SK-N-SH (cell line): ENCODE results near the gene POLR1A. TPM values are rescaled to one million over a fixed set of nuclear protein-coding genes. Genes with fewer than 3 reads are reported as not detected.

Experiments
- CHD2 ChIP-seq: fragments of 150-350 bp; IDR thresholded peaks from 2 replicates; pipeline ENCODE4 v1.6.1; 2018; ENCODE audit warnings: low read length; ENCODE audit not compliant: partially characterized antibody
- EP300 ChIP-seq, 2 experiments: IDR thresholded peaks; 2 replicates each; pipeline versions ENCODE4 v1.4.0 to v1.6.1; 2012; ENCODE audit warnings: borderline replicate concordance in 1 of 2, low read depth in 1 of 2, low read length in 1 of 2
- EZH2phosphoT487 ChIP-seq: fragments of 200-600 bp; sonication (generic); IDR thresholded peaks from 2 replicates; pipeline ENCODE4 v1.6.1; 2017; ENCODE audit warnings: low read depth, mixed run types, mild to moderate bottlenecking, antibody characterized with exemption, moderate library complexity, borderline replicate concordance
- FOSL2 ChIP-seq: IDR thresholded peaks from 2 replicates; pipeline ENCODE4 v1.4.0; 2012; ENCODE audit warnings: low read depth, mild to moderate bottlenecking, moderate library complexity, borderline replicate concordance
- FOXJ3 ChIP-seq: sonication (generic); formaldehyde crosslinking; IDR thresholded peaks from 2 replicates; pipeline ENCODE4 v1.5.1; 2020; ENCODE audit warnings: mild to moderate bottlenecking, missing genetic modification reagents
- GABPA ChIP-seq: IDR thresholded peaks from 2 replicates; pipeline ENCODE4 v1.4.0; 2012; ENCODE audit warnings: low read depth, mild to moderate bottlenecking
- GATA2 ChIP-seq: sonication (generic); formaldehyde crosslinking; IDR thresholded peaks from 2 replicates; pipeline ENCODE4 v1.5.0; 2020; ENCODE audit warnings: mild to moderate bottlenecking, missing genetic modification reagents
- JUND ChIP-seq: IDR thresholded peaks from 2 replicates; pipeline ENCODE4 v1.4.0; 2012
- MEF2A ChIP-seq: IDR thresholded peaks from 2 replicates; pipeline ENCODE4 v1.4.0; 2012; ENCODE audit warnings: low read depth, borderline replicate concordance
- MXI1 ChIP-seq: IDR thresholded peaks from 2 replicates; pipeline ENCODE4 v1.6.1; 2012; ENCODE audit warnings: mild to moderate bottlenecking, low read depth, low read length, improper control_type of control experiment
- NRF1 ChIP-seq: IDR thresholded peaks from 2 replicates; pipeline ENCODE4 v1.6.1; 2012; ENCODE audit warnings: low read depth, mild to moderate bottlenecking, low read length
- RAD21 ChIP-seq: IDR thresholded peaks from 2 replicates; pipeline ENCODE4 v1.6.1; 2012; ENCODE audit warnings: mild to moderate bottlenecking, low read length
- RCOR1 ChIP-seq: fragments of 150-350 bp; IDR thresholded peaks from 2 replicates; pipeline ENCODE4 v1.6.1; 2017; ENCODE audit warnings: antibody characterized with exemption, low read length
- SIN3A ChIP-seq: IDR thresholded peaks from 2 replicates; pipeline ENCODE4 v1.6.1; 2012; ENCODE audit warnings: low read depth, mild to moderate bottlenecking, low read length, moderate library complexity, borderline replicate concordance
- SMC3 ChIP-seq: IDR thresholded peaks from 2 replicates; pipeline ENCODE4 v1.6.1; 2012; ENCODE audit warnings: low read depth, low read length, improper control_type of control experiment
- TAF1 ChIP-seq: IDR thresholded peaks from 2 replicates; pipeline ENCODE4 v1.6.1; 2012; ENCODE audit warnings: low read depth, mild to moderate bottlenecking, low read length, moderate library complexity, borderline replicate concordance
- TCF12 ChIP-seq: IDR thresholded peaks from 2 replicates; pipeline ENCODE4 v1.4.0; 2012
- TEAD4 ChIP-seq: IDR thresholded peaks from 2 replicates; pipeline ENCODE4 v1.4.0; 2012; ENCODE audit warnings: mild to moderate bottlenecking, borderline replicate concordance; ENCODE audit not compliant: insufficient read depth
- USF1 ChIP-seq: IDR thresholded peaks from 2 replicates; pipeline ENCODE4 v1.4.0; 2012; ENCODE audit warnings: low read depth, borderline replicate concordance
- YY1 ChIP-seq: IDR thresholded peaks from 2 replicates; pipeline ENCODE4 v1.4.0; 2012; ENCODE audit warnings: low read depth, mild to moderate bottlenecking
- polyA plus RNA-seq, 3 experiments: library from polyadenylated mRNA; depleted of rRNA; stranded (reverse); fragments of >200 nt; gene quantifications; 2 replicates each; pipeline ENCODE4 v1.2.3, GENCODE V29; 2012
- TF ChIP-seq, protein P1 (sequence below): fragments of 150-350 bp; IDR thresholded peaks from 2 replicates; pipeline ENCODE4 v1.6.1; 2016; ENCODE audit warnings: mild to moderate bottlenecking, low read depth, low read length
- TF ChIP-seq, protein P2 (sequence below): fragments of 200-600 bp; sonication (generic); IDR thresholded peaks from 2 replicates; pipeline ENCODE4 v1.6.1; 2017; ENCODE audit warnings: antibody characterized with exemption, mild to moderate bottlenecking, moderate library complexity
- TF ChIP-seq, protein P3 (sequence below): fragments of 150-350 bp; IDR thresholded peaks from 2 replicates; pipeline ENCODE4 v1.6.1; 2017; ENCODE audit warnings: antibody characterized with exemption, low read length, low read depth, borderline replicate concordance

The POLR1A gene
- polyA plus RNA-seq, 1 of the 3 experiments (the other 2 are of a cell fraction) = 6.1 TPM

- no peak for TF ChIP-seq SIN3A
- no peak for TF ChIP-seq FOSL2
- TF ChIP-seq, protein P1, sequence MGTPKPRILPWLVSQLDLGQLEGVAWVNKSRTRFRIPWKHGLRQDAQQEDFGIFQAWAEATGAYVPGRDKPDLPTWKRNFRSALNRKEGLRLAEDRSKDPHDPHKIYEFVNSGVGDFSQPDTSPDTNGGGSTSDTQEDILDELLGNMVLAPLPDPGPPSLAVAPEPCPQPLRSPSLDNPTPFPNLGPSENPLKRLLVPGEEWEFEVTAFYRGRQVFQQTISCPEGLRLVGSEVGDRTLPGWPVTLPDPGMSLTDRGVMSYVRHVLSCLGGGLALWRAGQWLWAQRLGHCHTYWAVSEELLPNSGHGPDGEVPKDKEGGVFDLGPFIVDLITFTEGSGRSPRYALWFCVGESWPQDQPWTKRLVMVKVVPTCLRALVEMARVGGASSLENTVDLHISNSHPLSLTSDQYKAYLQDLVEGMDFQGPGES = no peak
- TF ChIP-seq EP300 (IDR thresholded peaks at IDR 0.05; ENCODE audit: borderline replicate concordance in 1 of 2, low read depth in 1 of 2, low read length in 1 of 2) = peak in 1 of 2 experiments; percentile 89; a peak in 2 of 4 replicates
- no peak for TF ChIP-seq YY1
- TF ChIP-seq TEAD4 = no peak
- no peak for TF ChIP-seq SMC3
- TF ChIP-seq GABPA = no peak
- TF ChIP-seq, protein P2, sequence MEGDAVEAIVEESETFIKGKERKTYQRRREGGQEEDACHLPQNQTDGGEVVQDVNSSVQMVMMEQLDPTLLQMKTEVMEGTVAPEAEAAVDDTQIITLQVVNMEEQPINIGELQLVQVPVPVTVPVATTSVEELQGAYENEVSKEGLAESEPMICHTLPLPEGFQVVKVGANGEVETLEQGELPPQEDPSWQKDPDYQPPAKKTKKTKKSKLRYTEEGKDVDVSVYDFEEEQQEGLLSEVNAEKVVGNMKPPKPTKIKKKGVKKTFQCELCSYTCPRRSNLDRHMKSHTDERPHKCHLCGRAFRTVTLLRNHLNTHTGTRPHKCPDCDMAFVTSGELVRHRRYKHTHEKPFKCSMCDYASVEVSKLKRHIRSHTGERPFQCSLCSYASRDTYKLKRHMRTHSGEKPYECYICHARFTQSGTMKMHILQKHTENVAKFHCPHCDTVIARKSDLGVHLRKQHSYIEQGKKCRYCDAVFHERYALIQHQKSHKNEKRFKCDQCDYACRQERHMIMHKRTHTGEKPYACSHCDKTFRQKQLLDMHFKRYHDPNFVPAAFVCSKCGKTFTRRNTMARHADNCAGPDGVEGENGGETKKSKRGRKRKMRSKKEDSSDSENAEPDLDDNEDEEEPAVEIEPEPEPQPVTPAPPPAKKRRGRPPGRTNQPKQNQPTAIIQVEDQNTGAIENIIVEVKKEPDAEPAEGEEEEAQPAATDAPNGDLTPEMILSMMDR = no peak
- no peak for TF ChIP-seq NRF1
- no peak for TF ChIP-seq TCF12
- no peak for TF ChIP-seq USF1
- TF ChIP-seq RAD21 = no peak
- TF ChIP-seq FOXJ3 (CRISPR knock-in tag) = no peak
- no peak for TF ChIP-seq EZH2phosphoT487
- peak; percentile 87 for TF ChIP-seq GATA2 (CRISPR knock-in tag)
- no peak for TF ChIP-seq JUND
- no peak for TF ChIP-seq TAF1
- peak; percentile 30 for TF ChIP-seq CHD2
- TF ChIP-seq, protein P3, sequence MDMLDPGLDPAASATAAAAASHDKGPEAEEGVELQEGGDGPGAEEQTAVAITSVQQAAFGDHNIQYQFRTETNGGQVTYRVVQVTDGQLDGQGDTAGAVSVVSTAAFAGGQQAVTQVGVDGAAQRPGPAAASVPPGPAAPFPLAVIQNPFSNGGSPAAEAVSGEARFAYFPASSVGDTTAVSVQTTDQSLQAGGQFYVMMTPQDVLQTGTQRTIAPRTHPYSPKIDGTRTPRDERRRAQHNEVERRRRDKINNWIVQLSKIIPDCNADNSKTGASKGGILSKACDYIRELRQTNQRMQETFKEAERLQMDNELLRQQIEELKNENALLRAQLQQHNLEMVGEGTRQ = no peak
- TF ChIP-seq MXI1 = 0 out of 2 replicates have a peak, but pooled peaks have one; percentile 37
- TF ChIP-seq MEF2A = no peak
- TF ChIP-seq RCOR1 = peak; percentile 94
These were observed 39.6 kb downstream of the POLR1A start (continued) for GRCh38 chr2:86066007-86066578.
